ENCODE measurements around the gene ILRUN. TPM values are rescaled to one million over a fixed set of nuclear protein-coding genes. Genes with fewer than 3 reads are reported as not detected.

Gene ILRUN
- total and polyA plus RNA-seq, 2 experiments from 2014 or later: 17.6 to 80.1 TPM

GRCh38 chr6:34672657-34673043 lies 23.9 kb downstream of the ILRUN start:
- H3K4me2 ChIP-seq: no peak overlapping the region
- no peaks in the 10 kb centered on the region for H3K9me2 ChIP-seq (ENCODE audit: insufficient read depth)
- H3K4me1 Mint-ChIP-seq: peaks cover 8% of the 10 kb centered on the region
- TF ChIP-seq NANOG (IDR thresholded peaks at IDR 0.05; ENCODE audit: borderline replicate concordance): no peak
- TF ChIP-seq EZH2phosphoT487 (IDR thresholded peaks at IDR 0.05; ENCODE audit: unreplicated experiment): no peak
- TF ChIP-seq CTCF (conservative IDR thresholded peaks at IDR 0.05; ENCODE audit: low read depth in 2 of 2): no peak
- TF ChIP-seq ZNF114 (CRISPR knock-in tag; IDR thresholded peaks at IDR 0.05): no peak
- TF ChIP-seq STAT1 (IDR thresholded peaks at IDR 0.05; ENCODE audit: unreplicated experiment): no peak
- no peak for TF ChIP-seq POLR2AphosphoS5 (IDR thresholded peaks at IDR 0.05; ENCODE audit: low read depth)
- no peak for TF ChIP-seq CREB1 (CRISPR knock-in tag; IDR thresholded peaks at IDR 0.05; ENCODE audit: low read depth)
- H3K27me3 ChIP-seq (ENCODE audit: insufficient read depth): no peaks in the 10 kb centered on the region
- H3K79me2 ChIP-seq (replicated peaks; ENCODE audit: insufficient read depth): peaks cover 98% of the 10 kb centered on the region
- no peaks in the 10 kb centered on the region for H3K27me3 Mint-ChIP-seq (ENCODE audit: insufficient read depth, low read depth, poor library complexity)
- H3K9me3 Mint-ChIP-seq: no peaks in the 10 kb centered on the region
- no peaks in the 10 kb centered on the region for H3K36me3 ChIP-seq (ENCODE audit: insufficient read depth)
- H3F3A ChIP-seq (replicated peaks; ENCODE audit: low read depth): no peaks in the 10 kb centered on the region
- H2AFZ ChIP-seq: no peak overlapping the region
- H3K27ac ChIP-seq (ENCODE audit: low read depth): peak overlapping the region; percentile 48; the same call in 1 of the 2 replicates
- H3K4me1 ChIP-seq (ENCODE audit: insufficient read depth): 0 out of 2 replicates have a peak, but pooled peaks cover 2% of the 10 kb centered on the region
- H3K4me3 Mint-ChIP-seq: no peak overlapping the region
- peak overlapping the region; percentile 8; the same call in 1 of the 2 replicates for H3K27ac Mint-ChIP-seq
- no peak overlapping the region for H3K4me3 ChIP-seq
- ATAC-seq (no peak), DNase-seq (ENCODE audit: low spot score) (no peak)
- H3K36me3 Mint-ChIP-seq (ENCODE audit: low read depth): no peaks in the 10 kb centered on the region; the same call in 2 of the 3 replicates
- H4K20me1 ChIP-seq (replicated peaks; ENCODE audit: insufficient read depth): peaks cover 11% of the 10 kb centered on the region

DNA sequence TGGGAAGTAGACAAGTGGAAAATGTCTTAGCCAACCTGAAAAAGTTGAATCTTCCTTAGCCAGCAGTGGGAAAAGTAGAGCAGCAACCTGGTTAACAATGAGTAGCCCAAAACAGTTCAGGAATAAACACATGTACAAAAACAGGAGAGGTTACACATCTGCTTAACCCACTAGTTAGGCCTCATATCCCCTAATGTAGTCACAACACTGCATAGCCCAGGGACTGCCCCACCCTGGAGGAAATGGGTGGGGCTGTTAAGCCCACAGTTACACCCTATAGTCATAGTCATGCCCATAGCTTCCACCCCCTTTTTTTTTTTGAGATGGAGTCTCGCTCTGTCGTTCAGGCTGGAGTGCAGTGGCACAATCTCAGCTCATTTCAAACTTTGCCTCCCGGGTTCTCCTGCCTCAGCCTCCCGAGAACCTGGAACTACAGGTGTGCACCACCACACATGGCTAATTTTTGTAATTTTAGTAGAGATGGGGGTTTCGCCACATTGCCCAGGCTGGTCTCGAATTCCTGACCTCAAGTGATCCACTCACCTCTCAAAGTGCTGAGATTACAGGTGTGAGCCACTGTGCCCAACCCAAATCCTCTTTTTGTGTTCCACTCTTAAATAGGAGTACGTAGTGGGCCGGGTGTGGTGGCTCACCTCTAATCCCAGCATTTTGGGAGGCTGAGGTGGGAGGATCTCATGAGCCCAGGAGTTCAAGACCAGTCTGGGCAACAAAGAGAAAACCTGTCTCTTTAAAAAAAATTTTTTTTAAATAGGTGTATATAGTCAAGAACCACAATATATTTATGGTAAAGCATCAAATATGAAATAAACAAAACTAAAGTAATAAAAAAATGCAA lies 24.5 kb downstream of the ILRUN start:
- Mint-ChIP-seq H3K4me1 (peaks cover 9% of the 10 kb centered on the region), H3K36me3 (ENCODE audit: low read depth) (no peaks in the 10 kb centered on the region), H3K27me3 (ENCODE audit: insufficient read depth, low read depth, poor library complexity) (no peaks in the 10 kb centered on the region), H3K9me3 (no peaks in the 10 kb centered on the region), H3K4me3 (no peak overlapping the region), H3K27ac (peak overlapping the region; percentile 54)
- peaks cover 11% of the 10 kb centered on the region for H4K20me1 ChIP-seq (replicated peaks; ENCODE audit: insufficient read depth)
- H3K9me2 ChIP-seq (ENCODE audit: insufficient read depth): no peaks in the 10 kb centered on the region
- no peaks in the 10 kb centered on the region for H3F3A ChIP-seq (replicated peaks; ENCODE audit: low read depth)
- no peak overlapping the region for H3K4me2 ChIP-seq
- H2AFZ ChIP-seq: no peak overlapping the region
- H3K27ac ChIP-seq (ENCODE audit: low read depth): peak overlapping the region; percentile 48; the same call in 1 of the 2 replicates
- H3K27me3 ChIP-seq (ENCODE audit: insufficient read depth): no peaks in the 10 kb centered on the region
- ATAC-seq (peak; percentile 56), DNase-seq (ENCODE audit: low spot score) (no peak)
- H3K36me3 ChIP-seq (ENCODE audit: insufficient read depth): no peaks in the 10 kb centered on the region
- H3K79me2 ChIP-seq (replicated peaks; ENCODE audit: insufficient read depth): peaks cover 98% of the 10 kb centered on the region
- H3K4me1 ChIP-seq (ENCODE audit: insufficient read depth): 0 out of 2 replicates have a peak, but pooled peaks cover 7% of the 10 kb centered on the region
- no peak overlapping the region for H3K4me3 ChIP-seq
- TF ChIP-seq ZNF331 (CRISPR knock-in tag; IDR thresholded peaks at IDR 0.05; ENCODE audit: low read depth) (no peak), STAT1 (IDR thresholded peaks at IDR 0.05; ENCODE audit: unreplicated experiment) (no peak), CTCF (conservative IDR thresholded peaks at IDR 0.05; ENCODE audit: low read depth in 2 of 2) (no peak), POLR2AphosphoS5 (IDR thresholded peaks at IDR 0.05; ENCODE audit: low read depth) (no peak), CREB1 (CRISPR knock-in tag; IDR thresholded peaks at IDR 0.05; ENCODE audit: low read depth) (no peak), NANOG (IDR thresholded peaks at IDR 0.05; ENCODE audit: borderline replicate concordance) (no peak), EZH2phosphoT487 (IDR thresholded peaks at IDR 0.05; ENCODE audit: unreplicated experiment) (no peak)
- TF ChIP-seq, protein P1, sequence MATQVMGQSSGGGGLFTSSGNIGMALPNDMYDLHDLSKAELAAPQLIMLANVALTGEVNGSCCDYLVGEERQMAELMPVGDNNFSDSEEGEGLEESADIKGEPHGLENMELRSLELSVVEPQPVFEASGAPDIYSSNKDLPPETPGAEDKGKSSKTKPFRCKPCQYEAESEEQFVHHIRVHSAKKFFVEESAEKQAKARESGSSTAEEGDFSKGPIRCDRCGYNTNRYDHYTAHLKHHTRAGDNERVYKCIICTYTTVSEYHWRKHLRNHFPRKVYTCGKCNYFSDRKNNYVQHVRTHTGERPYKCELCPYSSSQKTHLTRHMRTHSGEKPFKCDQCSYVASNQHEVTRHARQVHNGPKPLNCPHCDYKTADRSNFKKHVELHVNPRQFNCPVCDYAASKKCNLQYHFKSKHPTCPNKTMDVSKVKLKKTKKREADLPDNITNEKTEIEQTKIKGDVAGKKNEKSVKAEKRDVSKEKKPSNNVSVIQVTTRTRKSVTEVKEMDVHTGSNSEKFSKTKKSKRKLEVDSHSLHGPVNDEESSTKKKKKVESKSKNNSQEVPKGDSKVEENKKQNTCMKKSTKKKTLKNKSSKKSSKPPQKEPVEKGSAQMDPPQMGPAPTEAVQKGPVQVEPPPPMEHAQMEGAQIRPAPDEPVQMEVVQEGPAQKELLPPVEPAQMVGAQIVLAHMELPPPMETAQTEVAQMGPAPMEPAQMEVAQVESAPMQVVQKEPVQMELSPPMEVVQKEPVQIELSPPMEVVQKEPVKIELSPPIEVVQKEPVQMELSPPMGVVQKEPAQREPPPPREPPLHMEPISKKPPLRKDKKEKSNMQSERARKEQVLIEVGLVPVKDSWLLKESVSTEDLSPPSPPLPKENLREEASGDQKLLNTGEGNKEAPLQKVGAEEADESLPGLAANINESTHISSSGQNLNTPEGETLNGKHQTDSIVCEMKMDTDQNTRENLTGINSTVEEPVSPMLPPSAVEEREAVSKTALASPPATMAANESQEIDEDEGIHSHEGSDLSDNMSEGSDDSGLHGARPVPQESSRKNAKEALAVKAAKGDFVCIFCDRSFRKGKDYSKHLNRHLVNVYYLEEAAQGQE (IDR thresholded peaks at IDR 0.05; ENCODE audit: unreplicated experiment): no peak

Data from GM23338 (cell line).